ENCODE data around the gene ANTXR1.

ANTXR1 gene

DNA sequence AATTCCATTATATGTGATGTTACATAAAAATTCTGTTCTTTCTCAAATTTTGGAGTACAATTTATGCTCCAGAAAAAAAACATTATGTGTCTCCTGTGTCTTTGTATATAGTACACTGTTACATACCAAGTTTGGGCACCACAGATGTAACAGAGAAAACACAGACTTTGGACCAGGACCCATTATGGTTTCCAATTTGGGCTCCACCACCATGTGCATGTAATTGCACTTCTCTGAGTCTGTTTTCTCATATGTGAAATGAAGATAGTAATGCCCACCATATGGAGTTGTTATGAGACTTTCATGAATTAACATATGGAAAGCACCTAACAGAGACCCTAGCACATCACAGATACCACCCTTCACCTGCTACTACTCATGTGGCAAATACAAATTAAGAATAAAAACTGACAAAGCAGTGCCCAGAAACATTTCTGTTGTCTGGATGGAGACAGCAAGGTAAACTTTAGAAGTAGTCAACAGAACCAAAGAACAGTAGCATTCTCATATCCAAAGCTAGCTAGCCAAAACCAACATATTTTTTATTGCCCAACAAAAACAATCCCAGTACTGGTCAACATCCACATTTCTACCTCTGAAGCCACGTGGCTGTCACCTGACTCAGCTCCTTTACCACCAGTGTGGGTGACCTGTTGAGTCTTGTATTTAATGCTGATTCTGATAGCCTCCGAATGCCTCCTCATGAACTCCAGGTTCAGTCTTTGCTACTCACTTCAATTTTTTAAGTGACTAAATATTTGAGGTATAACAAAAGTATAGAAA lies 42.9 kb downstream of the ANTXR1 start:
- no peak for DNase-seq (ENCODE audit: low read depth)
- H3K4me3 ChIP-seq (ENCODE audit: low read depth, low read length): no peak overlapping the region
- TF ChIP-seq, protein P1, sequence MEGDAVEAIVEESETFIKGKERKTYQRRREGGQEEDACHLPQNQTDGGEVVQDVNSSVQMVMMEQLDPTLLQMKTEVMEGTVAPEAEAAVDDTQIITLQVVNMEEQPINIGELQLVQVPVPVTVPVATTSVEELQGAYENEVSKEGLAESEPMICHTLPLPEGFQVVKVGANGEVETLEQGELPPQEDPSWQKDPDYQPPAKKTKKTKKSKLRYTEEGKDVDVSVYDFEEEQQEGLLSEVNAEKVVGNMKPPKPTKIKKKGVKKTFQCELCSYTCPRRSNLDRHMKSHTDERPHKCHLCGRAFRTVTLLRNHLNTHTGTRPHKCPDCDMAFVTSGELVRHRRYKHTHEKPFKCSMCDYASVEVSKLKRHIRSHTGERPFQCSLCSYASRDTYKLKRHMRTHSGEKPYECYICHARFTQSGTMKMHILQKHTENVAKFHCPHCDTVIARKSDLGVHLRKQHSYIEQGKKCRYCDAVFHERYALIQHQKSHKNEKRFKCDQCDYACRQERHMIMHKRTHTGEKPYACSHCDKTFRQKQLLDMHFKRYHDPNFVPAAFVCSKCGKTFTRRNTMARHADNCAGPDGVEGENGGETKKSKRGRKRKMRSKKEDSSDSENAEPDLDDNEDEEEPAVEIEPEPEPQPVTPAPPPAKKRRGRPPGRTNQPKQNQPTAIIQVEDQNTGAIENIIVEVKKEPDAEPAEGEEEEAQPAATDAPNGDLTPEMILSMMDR (IDR thresholded peaks at IDR 0.05; ENCODE audit: insufficient read depth, low read depth, low read length, missing control alignments): no peak

DNA sequence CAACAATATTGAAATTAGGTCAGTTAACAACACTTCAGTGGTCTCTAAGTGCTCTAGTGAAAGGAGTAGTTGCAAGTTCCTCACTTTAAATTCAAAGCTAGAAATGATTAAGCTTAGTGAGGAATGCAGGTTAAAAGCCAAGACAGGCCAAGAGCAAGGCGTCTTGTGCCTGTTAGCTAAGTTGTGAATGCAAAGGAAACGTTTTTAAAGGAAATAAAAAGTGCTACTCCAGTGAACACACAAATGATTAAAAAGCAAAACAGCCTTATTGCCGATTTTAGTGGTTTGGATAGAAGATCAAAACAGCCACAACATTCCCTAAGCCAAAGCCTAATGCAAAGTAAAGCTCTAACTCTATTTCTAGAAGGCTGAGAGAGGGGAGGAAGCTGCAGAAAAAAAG lies 44.7 kb downstream of the ANTXR1 start:
- H3K4me3 ChIP-seq (ENCODE audit: low read depth, low read length): no peak overlapping the region
- TF ChIP-seq, protein P1 (IDR thresholded peaks at IDR 0.05; ENCODE audit: insufficient read depth, low read depth, low read length, missing control alignments): no peak
- DNase-seq (ENCODE audit: low read depth): no peak

DNA sequence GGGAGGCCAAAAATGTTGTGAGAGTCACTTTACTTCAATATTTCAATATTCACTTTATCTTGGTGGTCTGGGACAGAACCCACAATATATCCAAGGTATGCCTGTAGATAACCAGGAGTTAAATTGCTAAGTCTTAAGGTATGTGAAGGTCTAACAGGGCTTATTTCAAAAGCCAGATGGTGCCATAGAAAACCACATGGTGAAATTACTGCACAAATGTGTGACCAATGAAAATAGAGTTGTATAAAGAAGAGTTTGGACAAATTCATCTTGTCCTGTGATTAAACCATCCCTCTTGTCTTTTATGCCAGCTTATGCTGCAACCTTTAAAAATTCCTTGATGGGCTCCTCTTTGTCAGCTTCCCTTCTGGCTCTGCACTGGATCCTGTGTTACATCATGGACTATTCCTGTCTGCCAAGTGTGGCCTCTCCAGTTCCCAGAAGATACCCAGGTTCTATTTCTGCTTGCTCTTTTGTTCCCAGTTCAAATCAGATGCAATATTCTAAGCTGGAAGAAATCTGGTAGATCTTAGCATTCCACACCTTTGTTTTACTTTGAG lies 46.8 kb downstream of the ANTXR1 start:
- no peak for DNase-seq (ENCODE audit: low read depth)
- TF ChIP-seq, protein P1 (IDR thresholded peaks at IDR 0.05; ENCODE audit: insufficient read depth, low read depth, low read length, missing control alignments): no peak
- H3K4me3 ChIP-seq (ENCODE audit: low read depth, low read length): no peak overlapping the region

DNA sequence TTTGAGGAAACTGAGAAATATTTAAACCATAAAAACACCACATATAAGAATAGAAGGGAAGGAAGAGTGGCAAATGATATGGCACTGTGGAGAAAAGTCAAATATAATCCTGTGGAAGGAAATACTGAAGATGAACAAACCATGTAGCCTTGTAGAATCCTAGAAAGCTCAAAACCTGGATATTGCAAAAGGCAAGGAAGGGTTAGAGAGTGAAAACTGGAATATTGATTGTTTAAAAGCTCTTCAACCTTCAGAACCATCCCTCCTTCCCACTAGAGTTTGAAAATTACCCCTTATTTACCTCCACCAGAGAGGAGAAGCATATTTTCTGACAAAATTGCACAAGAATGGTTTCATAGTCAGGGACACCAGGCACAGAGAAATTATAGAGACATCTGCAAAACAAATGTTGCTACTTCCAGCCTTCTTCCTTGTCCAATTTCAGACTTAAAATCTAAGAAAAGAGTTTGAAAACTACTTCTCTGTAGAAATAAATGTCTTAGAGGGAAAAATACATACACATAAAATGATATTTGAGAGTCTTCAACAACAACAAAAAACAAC lies 48.0 kb downstream of the ANTXR1 start:
- DNase-seq (ENCODE audit: low read depth): no peak
- no peak overlapping the region for H3K4me3 ChIP-seq (ENCODE audit: low read depth, low read length)
- TF ChIP-seq, protein P1 (IDR thresholded peaks at IDR 0.05; ENCODE audit: insufficient read depth, low read depth, low read length, missing control alignments): no peak

DNA sequence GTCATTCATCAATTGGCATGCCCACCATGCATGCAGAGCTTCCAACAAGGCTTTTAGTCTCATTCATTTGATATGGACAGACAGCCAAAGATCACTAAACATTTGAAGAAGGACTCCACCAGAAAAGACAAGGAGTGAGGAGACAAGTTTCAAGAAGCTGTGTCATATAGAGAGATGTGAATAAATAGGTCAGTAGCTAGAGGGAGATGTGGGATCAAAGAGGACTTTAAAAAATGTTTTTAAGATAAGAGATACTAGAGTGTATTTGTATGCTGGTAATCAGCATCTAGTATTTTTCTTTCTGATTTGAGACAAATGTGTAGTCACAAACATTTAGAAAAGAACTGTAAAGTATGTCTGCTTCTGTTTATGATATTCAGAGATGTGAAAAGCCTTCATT lies 48.5 kb downstream of the ANTXR1 start:
- no peak for DNase-seq (ENCODE audit: low read depth)
- H3K4me3 ChIP-seq (ENCODE audit: low read depth, low read length): no peak overlapping the region
- TF ChIP-seq, protein P1 (IDR thresholded peaks at IDR 0.05; ENCODE audit: insufficient read depth, low read depth, low read length, missing control alignments): no peak

DNA sequence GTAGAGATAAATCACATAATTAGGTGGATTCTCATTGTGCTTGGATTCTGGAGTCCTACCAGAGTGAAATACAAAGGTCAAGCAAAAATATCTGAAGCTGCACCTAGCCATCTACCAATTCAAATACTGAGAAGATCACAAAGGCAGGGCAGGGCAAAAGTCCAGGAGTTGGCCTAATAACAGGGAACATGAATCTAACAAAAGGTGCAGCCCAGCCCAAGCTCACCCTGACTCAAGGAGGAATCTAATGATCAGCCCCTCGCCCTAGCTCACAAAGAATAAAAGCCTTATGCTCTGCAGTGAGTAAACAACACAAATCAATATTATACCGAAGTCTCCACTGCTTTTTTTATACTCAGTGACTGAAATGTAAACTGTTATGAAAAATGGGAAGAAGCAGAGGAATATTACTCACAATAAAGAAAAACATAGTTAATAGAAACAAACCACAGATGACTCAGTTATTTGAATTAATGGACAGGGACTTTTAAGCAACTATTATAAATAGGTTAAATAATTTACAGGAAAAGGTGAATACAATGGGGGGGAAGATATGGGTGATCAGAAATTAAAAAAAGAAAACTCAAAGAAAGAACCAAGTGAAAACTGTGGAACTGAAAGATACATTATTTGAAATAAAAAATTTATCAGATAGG lies 49.5 kb downstream of the ANTXR1 start:
- TF ChIP-seq, protein P1 (IDR thresholded peaks at IDR 0.05; ENCODE audit: insufficient read depth, low read depth, low read length, missing control alignments): no peak
- no peak overlapping the region for H3K4me3 ChIP-seq (ENCODE audit: low read depth, low read length)
- no peak for DNase-seq (ENCODE audit: low read depth)

Measured in GM12865 (cell line).